Caco-2 (cell line): Measurements from ENCODE around the gene GSG1. TPM values are rescaled to one million over a fixed set of nuclear protein-coding genes. Genes with fewer than 3 reads are reported as not detected.

Source experiments
- BruUV-seq: library from RNA; stranded (reverse); fragments of 400-500 nt; replicated peaks from 2 replicates; lab custom pipeline; 2021; lab: Mats Ljungman, UMichigan
- CTCF ChIA-PET: fragments of 300-600 bp; sonication (Branson Sonifier 250); formaldehyde crosslinking; loops from one replicate; lab custom pipeline; 2022; ENCODE audit warnings: antibody characterized with exemption; lab: Charles Lee
- POLR2A ChIA-PET: fragments of 300-600 bp; sonication (Branson Sonifier 250); formaldehyde crosslinking; loops from one replicate; lab custom pipeline; 2022; ENCODE audit warnings: antibody characterized with exemption; lab: Charles Lee
- DNase-seq, 2 experiments: peaks; one replicate each; pipeline versions ENCODE4 v3.0.0 to v3.0.0-alpha.2; 2020 to 2022
- H3K27me3 ChIP-seq: replicated peaks from 2 replicates; pipeline ENCODE4 v1.6.0; 2011; ENCODE audit warnings: low read length; ENCODE audit not compliant: control insufficient read depth, insufficient read depth
- H3K36me3 ChIP-seq: 2 replicates; pipeline ENCODE4 v1.5.1; 2011; ENCODE audit warnings: low read length; ENCODE audit not compliant: control insufficient read depth, insufficient read depth
- H3K4me1 ChIP-seq: fragments of 250-450 bp; sonication (Bioruptor Pico); 2 replicates; pipeline ENCODE4 v1.5.1; 2020; ENCODE audit warnings: mild to moderate bottlenecking
- H3K4me3 ChIP-seq: 2 replicates; pipeline ENCODE4 v1.5.1; 2011; ENCODE audit warnings: low read depth, mild to moderate bottlenecking, control low read depth, low read length
- H3K9me3 ChIP-seq: fragments of 250-450 bp; sonication (Bioruptor Pico); 2 replicates; pipeline ENCODE4 v1.5.1; 2020; ENCODE audit warnings: mild to moderate bottlenecking, moderate library complexity
- H3K27ac Mint-ChIP-seq: one replicate; pipeline ENCODE4 v1.8.0; 2022; ENCODE audit warnings: mixed read lengths; ENCODE audit not compliant: unreplicated experiment
- H3K27me3 Mint-ChIP-seq: one replicate; pipeline ENCODE4 v1.8.0; 2022; ENCODE audit warnings: mixed read lengths; ENCODE audit not compliant: insufficient read depth, unreplicated experiment
- H3K36me3 Mint-ChIP-seq: one replicate; pipeline ENCODE4 v1.8.0; 2022; ENCODE audit warnings: mild to moderate bottlenecking, mixed read lengths; ENCODE audit not compliant: insufficient read depth, unreplicated experiment
- H3K4me1 Mint-ChIP-seq: one replicate; pipeline ENCODE4 v1.8.0; 2022; ENCODE audit warnings: low read depth, mixed read lengths; ENCODE audit not compliant: unreplicated experiment
- H3K4me3 Mint-ChIP-seq: one replicate; pipeline ENCODE4 v1.8.0; 2022; ENCODE audit warnings: mild to moderate bottlenecking, moderate library complexity, mixed read lengths; ENCODE audit not compliant: unreplicated experiment
- H3K9me3 Mint-ChIP-seq: one replicate; pipeline ENCODE4 v1.8.0; 2022; ENCODE audit warnings: mixed read lengths; ENCODE audit not compliant: unreplicated experiment
- intact Hi-C: fragments of 100-400 bp; cut with micrococcal nuclease; formaldehyde crosslinking; loops from one replicate; pipeline ENCODE4 v1.10.0; 2022; ENCODE audit not compliant: unreplicated experiment
- total RNA-seq: library from RNA; stranded (reverse); gene quantifications from 2 replicates; pipeline ENCODE4 v1.2.3, GENCODE V29; 2022
- TF ChIP-seq, protein P1 (sequence below), 2 experiments: fragments of 200-600 bp in 1 of 2; IDR thresholded peaks; 1 replicate in 1 of 2; 2 replicates in 1 of 2; pipeline versions ENCODE4 v1.5.1 to v1.8.0; 2011 to 2022; ENCODE audit warnings: antibody characterized with exemption in 1 of 2, control low read depth in 1 of 2, inconsistent platforms in 1 of 2, low read depth in 1 of 2, low read length in 1 of 2, mild to moderate bottlenecking in 1 of 2, moderate library complexity in 1 of 2; ENCODE audit not compliant: insufficient read depth in 1 of 2, severe bottlenecking in 1 of 2, unreplicated experiment in 1 of 2

The GSG1 gene
- total RNA-seq, 1 experiment from 2014 or later = not detected

- peaks cover 11% of the 10 kb centered on the region for H3K9me3 Mint-ChIP-seq
- DNase-seq = no peak
- intact Hi-C loops = no loop called here
- TF ChIP-seq, protein P1, sequence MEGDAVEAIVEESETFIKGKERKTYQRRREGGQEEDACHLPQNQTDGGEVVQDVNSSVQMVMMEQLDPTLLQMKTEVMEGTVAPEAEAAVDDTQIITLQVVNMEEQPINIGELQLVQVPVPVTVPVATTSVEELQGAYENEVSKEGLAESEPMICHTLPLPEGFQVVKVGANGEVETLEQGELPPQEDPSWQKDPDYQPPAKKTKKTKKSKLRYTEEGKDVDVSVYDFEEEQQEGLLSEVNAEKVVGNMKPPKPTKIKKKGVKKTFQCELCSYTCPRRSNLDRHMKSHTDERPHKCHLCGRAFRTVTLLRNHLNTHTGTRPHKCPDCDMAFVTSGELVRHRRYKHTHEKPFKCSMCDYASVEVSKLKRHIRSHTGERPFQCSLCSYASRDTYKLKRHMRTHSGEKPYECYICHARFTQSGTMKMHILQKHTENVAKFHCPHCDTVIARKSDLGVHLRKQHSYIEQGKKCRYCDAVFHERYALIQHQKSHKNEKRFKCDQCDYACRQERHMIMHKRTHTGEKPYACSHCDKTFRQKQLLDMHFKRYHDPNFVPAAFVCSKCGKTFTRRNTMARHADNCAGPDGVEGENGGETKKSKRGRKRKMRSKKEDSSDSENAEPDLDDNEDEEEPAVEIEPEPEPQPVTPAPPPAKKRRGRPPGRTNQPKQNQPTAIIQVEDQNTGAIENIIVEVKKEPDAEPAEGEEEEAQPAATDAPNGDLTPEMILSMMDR (IDR thresholded peaks at IDR 0.05; ENCODE audit: insufficient read depth in 1 of 2, low read depth in 1 of 2, low read length in 1 of 2, severe bottlenecking in 1 of 2, unreplicated experiment in 1 of 2) = no peak
- Histone ChIP-seq H3K4me1 (no peaks in the 10 kb centered on the region; the same call in 1 of the 2 replicates), H3K27me3 (no peaks in the 10 kb centered on the region), H3K9me3 (peaks cover 14% of the 10 kb centered on the region; the same call in 1 of the 2 replicates), H3K36me3 (no peaks in the 10 kb centered on the region), H3K4me3 (no peak overlapping the region)
- ChIA-PET CTCF (interaction anchor here (0.6 kb wide), 1 partner anchor 311 kb away, joined by 3 read pairs; no protein-coding TSS in a partner anchor), POLR2A (no interaction called here)
- no peaks in the 10 kb centered on the region for H3K36me3 Mint-ChIP-seq
- H3K27me3 Mint-ChIP-seq = no peaks in the 10 kb centered on the region
- BruUV-seq = no TSS peak
- peaks cover 13% of the 10 kb centered on the region for H3K4me1 Mint-ChIP-seq
- no peak overlapping the region for H3K4me3 Mint-ChIP-seq
- no peak overlapping the region for H3K27ac Mint-ChIP-seq
Measured at GRCh38 chr12:13114251-13115052, 11.0 kb upstream of the GSG1 start.

DNA sequence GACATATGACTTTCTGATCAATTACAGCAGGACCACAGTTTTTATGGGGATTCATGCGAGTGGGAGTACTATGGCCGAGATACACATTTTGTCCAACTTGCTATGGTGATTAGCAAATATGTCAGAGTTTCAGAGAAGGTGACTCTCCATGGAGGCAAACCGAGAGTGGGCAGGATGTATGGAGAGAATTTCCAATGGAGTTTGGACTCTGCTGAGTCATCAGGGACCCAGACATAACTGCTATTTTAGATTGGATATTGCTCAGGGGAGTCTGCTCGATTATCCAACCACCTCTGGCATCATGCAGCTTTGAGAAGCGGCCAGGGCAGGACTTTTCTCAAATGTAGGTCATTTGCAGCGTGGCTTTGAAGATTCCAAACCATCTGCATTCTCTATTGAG lies 9.5 kb upstream of the GSG1 start:
- intact Hi-C loops = no loop called here
- BruUV-seq = no TSS peak
- H3K4me1 ChIP-seq = no peaks in the 10 kb centered on the region; the same call in 1 of the 2 replicates
- Mint-ChIP-seq H3K4me1 (peaks cover 13% of the 10 kb centered on the region), H3K9me3 (peaks cover 22% of the 10 kb centered on the region), H3K27me3 (no peaks in the 10 kb centered on the region), H3K4me3 (no peak overlapping the region), H3K36me3 (no peaks in the 10 kb centered on the region), H3K27ac (no peak overlapping the region)
- peaks cover 24% of the 10 kb centered on the region; the same call in 1 of the 2 replicates for H3K9me3 ChIP-seq
- H3K4me3 ChIP-seq = no peak overlapping the region
- no peaks in the 10 kb centered on the region for H3K27me3 ChIP-seq
- DNase-seq = no peak
- POLR2A ChIA-PET = no interaction called here
- TF ChIP-seq, protein P1 (IDR thresholded peaks at IDR 0.05; ENCODE audit: insufficient read depth in 1 of 2, low read depth in 1 of 2, low read length in 1 of 2, severe bottlenecking in 1 of 2, unreplicated experiment in 1 of 2) = no peak
- CTCF ChIA-PET = no interaction called here
- H3K36me3 ChIP-seq = no peaks in the 10 kb centered on the region

GRCh38 chr12:13106666-13107065 lies 3.2 kb upstream of the GSG1 start:
- Histone ChIP-seq H3K27me3 (no peaks in the 10 kb centered on the region), H3K36me3 (no peaks in the 10 kb centered on the region), H3K9me3 (peaks cover 17% of the 10 kb centered on the region; the same call in 1 of the 2 replicates), H3K4me1 (peaks cover 12% of the 10 kb centered on the region), H3K4me3 (no peak overlapping the region)
- POLR2A ChIA-PET = no interaction called here
- BruUV-seq = no TSS peak
- Mint-ChIP-seq H3K4me3 (no peak overlapping the region), H3K36me3 (no peaks in the 10 kb centered on the region), H3K27me3 (no peaks in the 10 kb centered on the region), H3K9me3 (peaks cover 12% of the 10 kb centered on the region), H3K4me1 (peaks cover 14% of the 10 kb centered on the region), H3K27ac (no peak overlapping the region)
- intact Hi-C loops = no loop called here
- CTCF ChIA-PET = interaction anchor here (0.6 kb wide), 1 partner anchor 11 kb away, joined by 3 read pairs; no protein-coding TSS in a partner anchor
- DNase-seq = no peak
- TF ChIP-seq, protein P1 (IDR thresholded peaks at IDR 0.05; ENCODE audit: insufficient read depth in 1 of 2, low read depth in 1 of 2, low read length in 1 of 2, severe bottlenecking in 1 of 2, unreplicated experiment in 1 of 2) = no peak
